Measurements from ENCODE around the gene CCL25.

GRCh38 chr19:8041531-8041931, 11.0 kb upstream of the CCL25 start:
- TF ChIP-seq, protein P1, sequence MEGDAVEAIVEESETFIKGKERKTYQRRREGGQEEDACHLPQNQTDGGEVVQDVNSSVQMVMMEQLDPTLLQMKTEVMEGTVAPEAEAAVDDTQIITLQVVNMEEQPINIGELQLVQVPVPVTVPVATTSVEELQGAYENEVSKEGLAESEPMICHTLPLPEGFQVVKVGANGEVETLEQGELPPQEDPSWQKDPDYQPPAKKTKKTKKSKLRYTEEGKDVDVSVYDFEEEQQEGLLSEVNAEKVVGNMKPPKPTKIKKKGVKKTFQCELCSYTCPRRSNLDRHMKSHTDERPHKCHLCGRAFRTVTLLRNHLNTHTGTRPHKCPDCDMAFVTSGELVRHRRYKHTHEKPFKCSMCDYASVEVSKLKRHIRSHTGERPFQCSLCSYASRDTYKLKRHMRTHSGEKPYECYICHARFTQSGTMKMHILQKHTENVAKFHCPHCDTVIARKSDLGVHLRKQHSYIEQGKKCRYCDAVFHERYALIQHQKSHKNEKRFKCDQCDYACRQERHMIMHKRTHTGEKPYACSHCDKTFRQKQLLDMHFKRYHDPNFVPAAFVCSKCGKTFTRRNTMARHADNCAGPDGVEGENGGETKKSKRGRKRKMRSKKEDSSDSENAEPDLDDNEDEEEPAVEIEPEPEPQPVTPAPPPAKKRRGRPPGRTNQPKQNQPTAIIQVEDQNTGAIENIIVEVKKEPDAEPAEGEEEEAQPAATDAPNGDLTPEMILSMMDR (IDR thresholded peaks at IDR 0.05) = no peak
- no peak for TF ChIP-seq POLR2A (IDR thresholded peaks at IDR 0.05)

All from uterus (tissue), 2 donors.